Neural progenitor cell (in vitro differentiated cells): ENCODE measurements around the gene ATF6B.

ENCODE experiments used
- EZH2 ChIP-seq: fragments of 200-600 bp; sonication (generic); IDR thresholded peaks from 2 replicates; pipeline ENCODE4 v1.6.1; 2017; ENCODE audit warnings: antibody characterized with exemption, mild to moderate bottlenecking, moderate library complexity
- EZH2phosphoT487 ChIP-seq: fragments of 200-600 bp; sonication (generic); IDR thresholded peaks from 2 replicates; pipeline ENCODE4 v1.6.1; 2017; ENCODE audit warnings: antibody characterized with exemption
- TF ChIP-seq, protein P1 (sequence below): fragments of 200-600 bp; sonication (generic); IDR thresholded peaks from 2 replicates; pipeline ENCODE4 v1.5.1; 2017; ENCODE audit warnings: antibody characterized with exemption, mild to moderate bottlenecking

DNA sequence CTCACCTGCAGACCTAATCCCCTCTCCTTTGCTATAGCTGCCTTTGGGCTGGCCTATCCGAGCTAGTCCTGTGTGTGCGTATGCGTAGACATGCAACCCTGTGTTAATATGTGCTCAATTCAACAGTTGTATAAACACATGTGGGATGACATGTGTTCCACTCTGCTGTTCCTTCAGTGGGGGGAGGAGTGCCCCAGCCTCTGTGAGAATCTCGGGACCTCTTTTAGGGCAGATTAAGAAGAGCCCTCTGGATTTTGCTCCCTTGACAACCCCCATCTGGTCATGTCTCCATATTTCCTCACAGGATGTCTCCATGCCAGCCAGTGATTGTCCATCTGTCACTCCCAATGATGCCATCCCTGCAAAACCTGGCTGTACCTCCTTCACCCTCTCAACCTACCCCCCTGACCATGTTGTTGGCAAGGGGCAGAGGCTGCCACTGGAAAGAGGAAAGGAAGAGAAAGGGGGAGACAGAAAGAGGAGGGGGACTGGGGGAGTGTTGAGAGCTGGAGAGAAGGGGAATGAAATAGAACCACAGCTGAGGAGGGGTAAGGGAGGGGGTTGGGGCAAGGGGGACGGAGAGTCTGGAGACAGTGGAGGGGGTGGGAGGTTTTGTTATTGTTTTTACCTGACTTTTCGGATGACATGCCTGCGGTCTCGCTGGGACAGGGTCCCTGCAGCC, 23.3 kb upstream of the ATF6B start:
- TF ChIP-seq, protein P1, sequence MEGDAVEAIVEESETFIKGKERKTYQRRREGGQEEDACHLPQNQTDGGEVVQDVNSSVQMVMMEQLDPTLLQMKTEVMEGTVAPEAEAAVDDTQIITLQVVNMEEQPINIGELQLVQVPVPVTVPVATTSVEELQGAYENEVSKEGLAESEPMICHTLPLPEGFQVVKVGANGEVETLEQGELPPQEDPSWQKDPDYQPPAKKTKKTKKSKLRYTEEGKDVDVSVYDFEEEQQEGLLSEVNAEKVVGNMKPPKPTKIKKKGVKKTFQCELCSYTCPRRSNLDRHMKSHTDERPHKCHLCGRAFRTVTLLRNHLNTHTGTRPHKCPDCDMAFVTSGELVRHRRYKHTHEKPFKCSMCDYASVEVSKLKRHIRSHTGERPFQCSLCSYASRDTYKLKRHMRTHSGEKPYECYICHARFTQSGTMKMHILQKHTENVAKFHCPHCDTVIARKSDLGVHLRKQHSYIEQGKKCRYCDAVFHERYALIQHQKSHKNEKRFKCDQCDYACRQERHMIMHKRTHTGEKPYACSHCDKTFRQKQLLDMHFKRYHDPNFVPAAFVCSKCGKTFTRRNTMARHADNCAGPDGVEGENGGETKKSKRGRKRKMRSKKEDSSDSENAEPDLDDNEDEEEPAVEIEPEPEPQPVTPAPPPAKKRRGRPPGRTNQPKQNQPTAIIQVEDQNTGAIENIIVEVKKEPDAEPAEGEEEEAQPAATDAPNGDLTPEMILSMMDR: no peak
- TF ChIP-seq EZH2phosphoT487 (no peak), EZH2 (no peak)
